Measurements from ENCODE around the gene CAPN10. TPM values are rescaled to one million over a fixed set of nuclear protein-coding genes. Genes with fewer than 3 reads are reported as not detected.
A peak's percentile ranks its signal among the peaks of the same experiment; 100 is the strongest.

Gene CAPN10
- total and polyA plus RNA-seq, 2 donors from 2014 or later = 26.3 to 50.9 TPM

DNA sequence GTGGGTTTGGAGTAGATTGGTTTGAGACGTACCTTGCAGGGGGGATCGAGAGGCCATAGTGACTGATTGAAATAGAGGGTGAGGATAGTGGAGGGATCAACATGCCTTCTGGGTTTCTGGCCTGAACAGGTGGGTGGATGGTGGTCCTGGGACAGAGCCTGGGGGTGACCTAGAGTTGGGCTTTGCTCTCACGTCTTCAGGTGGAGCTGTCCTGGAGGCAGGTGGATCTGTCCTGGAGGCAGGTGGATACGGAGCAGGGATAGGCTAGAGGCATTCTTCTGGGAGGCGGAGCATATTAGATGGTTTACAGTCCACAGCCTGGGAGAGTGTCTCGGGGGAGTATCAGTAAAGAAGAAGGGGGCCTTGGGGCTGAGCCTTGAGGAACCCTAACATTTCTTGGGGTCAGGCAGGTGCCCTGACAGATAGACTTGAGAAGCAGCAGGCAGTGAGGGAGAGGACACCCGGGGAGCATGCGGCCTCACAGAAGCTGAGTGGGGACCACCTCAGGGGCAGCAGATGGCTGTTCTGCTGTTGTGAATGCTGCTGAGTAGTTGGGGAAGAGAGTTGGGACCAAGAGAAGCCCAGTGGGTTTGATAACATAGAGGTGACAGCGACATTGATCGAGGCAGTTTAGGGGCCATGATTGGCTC is 1.6 kb downstream of the CAPN10 start:
- DNase-seq = peak in 1 of 5 donors; percentile 50
- Histone ChIP-seq H3K4me3 (ENCODE audit: low read length in 3 of 3) (peak overlapping the region in 2 of 3 donors; percentile 67 to 97), H3K27me3 (ENCODE audit: control insufficient read depth, insufficient read depth, low read length) (no peaks in the 10 kb centered on the region), H3K27ac (ENCODE audit: low read depth in 2 of 2, low read length in 2 of 2) (no peak overlapping the region), H3K9ac (ENCODE audit: low read length in 3 of 3) (peak overlapping the region in 1 of 3 donors; percentile 75), H3K36me3 (ENCODE audit: control insufficient read depth in 2 of 3, insufficient read depth in 3 of 3, low read length in 3 of 3) (peaks cover 2 to 14% (median 8%) of the 10 kb centered on the region in 3 donors), H3K9me3 (ENCODE audit: control insufficient read depth in 2 of 3, insufficient read depth in 1 of 3, low read length in 3 of 3) (no peaks in the 10 kb centered on the region), H3K4me1 (ENCODE audit: control insufficient read depth in 2 of 3, insufficient read depth in 2 of 3, low read depth in 1 of 3, low read length in 3 of 3) (peaks cover 6 to 28% (median 25%) of the 10 kb centered on the region in 3 donors)
- no peak for TF ChIP-seq CTCF (IDR thresholded peaks at IDR 0.05; ENCODE audit: borderline replicate concordance, extremely low read depth, insufficient read depth)
- intact Hi-C loops (cut with DNase I) = no loop called here
- FAIRE-seq = no peak

GRCh38 chr2:240588669-240589068 is 2.1 kb downstream of the CAPN10 start:
- FAIRE-seq = no peak
- no peak overlapping the region for H3K9ac ChIP-seq (ENCODE audit: low read length in 3 of 3)
- H3K4me1 ChIP-seq (ENCODE audit: control insufficient read depth in 2 of 3, insufficient read depth in 2 of 3, low read depth in 1 of 3, low read length in 3 of 3) = peaks cover 6 to 28% (median 25%) of the 10 kb centered on the region in 3 donors
- peaks cover 2 to 14% (median 8%) of the 10 kb centered on the region in 3 donors for H3K36me3 ChIP-seq (ENCODE audit: control insufficient read depth in 2 of 3, insufficient read depth in 3 of 3, low read length in 3 of 3)
- no peak overlapping the region for H3K4me3 ChIP-seq (ENCODE audit: low read length in 3 of 3)
- DNase-seq = peak in 1 of 5 donors; percentile 39
- H3K9me3 ChIP-seq (ENCODE audit: control insufficient read depth in 2 of 3, insufficient read depth in 1 of 3, low read length in 3 of 3) = no peaks in the 10 kb centered on the region
- no peak overlapping the region for H3K27ac ChIP-seq (ENCODE audit: low read depth in 2 of 2, low read length in 2 of 2)
- no peaks in the 10 kb centered on the region for H3K27me3 ChIP-seq (ENCODE audit: control insufficient read depth, insufficient read depth, low read length)
- intact Hi-C loops (cut with DNase I) = no loop called here
- no peak for TF ChIP-seq CTCF (IDR thresholded peaks at IDR 0.05; ENCODE audit: borderline replicate concordance, extremely low read depth, insufficient read depth)

GRCh38 chr2:240589375-240589774 is 2.8 kb downstream of the CAPN10 start:
- Histone ChIP-seq H3K4me3 (ENCODE audit: low read length in 3 of 3) (no peak overlapping the region), H3K4me1 (ENCODE audit: control insufficient read depth in 2 of 3, insufficient read depth in 2 of 3, low read depth in 1 of 3, low read length in 3 of 3) (peaks cover 6 to 28% (median 25%) of the 10 kb centered on the region in 3 donors), H3K27ac (ENCODE audit: low read depth in 2 of 2, low read length in 2 of 2) (peak overlapping the region in 1 of 2 donors; percentile 55), H3K36me3 (ENCODE audit: control insufficient read depth in 2 of 3, insufficient read depth in 3 of 3, low read length in 3 of 3) (peaks cover 2 to 14% (median 8%) of the 10 kb centered on the region in 3 donors), H3K9ac (ENCODE audit: low read length in 3 of 3) (no peak overlapping the region), H3K9me3 (ENCODE audit: control insufficient read depth in 2 of 3, insufficient read depth in 1 of 3, low read length in 3 of 3) (no peaks in the 10 kb centered on the region), H3K27me3 (ENCODE audit: control insufficient read depth, insufficient read depth, low read length) (no peaks in the 10 kb centered on the region)
- no peak for TF ChIP-seq CTCF (IDR thresholded peaks at IDR 0.05; ENCODE audit: borderline replicate concordance, extremely low read depth, insufficient read depth)
- FAIRE-seq = no peak
- intact Hi-C loops (cut with DNase I) = no loop called here
- DNase-seq = peak in 1 of 5 donors; percentile 58
